H9 (cell line): ENCODE data around the gene LPXN. TPM values are rescaled to one million over a fixed set of nuclear protein-coding genes. Genes with fewer than 3 reads are reported as not detected.

Experiments
- DNase-seq: peaks from one replicate; pipeline ENCODE4 v3.0.0-alpha.2; 2017
- H2AFZ ChIP-seq: one replicate; pipeline ENCODE4 v1.6.1; 2013; ENCODE audit warnings: mild to moderate bottlenecking, low read length, control low read depth, moderate library complexity
- H2AK5ac ChIP-seq: 2 replicates; pipeline ENCODE4 v1.6.1; 2013; ENCODE audit warnings: low read length, control low read depth, mixed read lengths; ENCODE audit not compliant: insufficient read length
- H2BK120ac ChIP-seq: one replicate; pipeline ENCODE4 v1.6.1; 2013; ENCODE audit warnings: low read depth, mild to moderate bottlenecking, low read length, control low read depth, inconsistent platforms; ENCODE audit not compliant: poor library complexity, severe bottlenecking
- H2BK12ac ChIP-seq: 2 replicates; pipeline ENCODE4 v1.6.1; 2013; ENCODE audit warnings: low read length, control low read depth, mixed read lengths, low read depth; ENCODE audit not compliant: insufficient read length
- H2BK15ac ChIP-seq: 2 replicates; pipeline ENCODE4 v1.6.1; 2013; ENCODE audit warnings: low read depth, low read length, control low read depth
- H2BK20ac ChIP-seq: one replicate; pipeline ENCODE4 v1.6.1; 2013; ENCODE audit warnings: low read depth, mild to moderate bottlenecking, low read length, control low read depth, inconsistent platforms; ENCODE audit not compliant: poor library complexity, severe bottlenecking
- H2BK5ac ChIP-seq: 2 replicates; pipeline ENCODE4 v1.6.1; 2013; ENCODE audit warnings: low read length, control low read depth, mixed read lengths; ENCODE audit not compliant: insufficient read length
- H3K14ac ChIP-seq: 2 replicates; pipeline ENCODE4 v1.6.1; 2013; ENCODE audit warnings: low read length, control low read depth; ENCODE audit not compliant: insufficient read depth
- H3K18ac ChIP-seq: 2 replicates; pipeline ENCODE4 v1.6.1; 2013; ENCODE audit warnings: low read depth, mild to moderate bottlenecking, mixed read lengths, low read length, control low read depth; ENCODE audit not compliant: insufficient read length
- H3K23ac ChIP-seq: 2 replicates; pipeline ENCODE4 v1.6.1; 2013; ENCODE audit warnings: low read length, control low read depth, mixed read lengths, low read depth; ENCODE audit not compliant: insufficient read length
- H3K23me2 ChIP-seq: 2 replicates; pipeline ENCODE4 v1.6.1; 2013; ENCODE audit warnings: low read depth, mild to moderate bottlenecking, mixed read lengths, low read length, control low read depth; ENCODE audit not compliant: insufficient read length, poor library complexity, severe bottlenecking
- H3K27ac ChIP-seq: 2 replicates; pipeline ENCODE4 v1.5.1; 2013; ENCODE audit warnings: low read length, control low read depth, mixed read lengths, low read depth; ENCODE audit not compliant: insufficient read length
- H3K27me3 ChIP-seq: 2 replicates; pipeline ENCODE4 v1.6.1; 2013; ENCODE audit warnings: low read length, control low read depth, inconsistent platforms; ENCODE audit not compliant: insufficient read depth
- H3K4ac ChIP-seq: 2 replicates; pipeline ENCODE4 v1.6.1; 2013; ENCODE audit warnings: low read depth, mild to moderate bottlenecking, control low read depth, inconsistent platforms, low read length, moderate library complexity
- H3K4me1 ChIP-seq: 2 replicates; pipeline ENCODE4 v1.6.1; 2013; ENCODE audit warnings: low read length, control low read depth, inconsistent platforms; ENCODE audit not compliant: insufficient read depth
- H3K4me2 ChIP-seq: 2 replicates; pipeline ENCODE4 v1.6.1; 2013; ENCODE audit warnings: low read length, control low read depth, mixed read lengths; ENCODE audit not compliant: insufficient read length, insufficient read depth
- H3K56ac ChIP-seq: 2 replicates; pipeline ENCODE4 v1.6.1; 2013; ENCODE audit warnings: low read depth, mild to moderate bottlenecking, mixed read lengths, low read length, control low read depth; ENCODE audit not compliant: insufficient read length
- H3K79me1 ChIP-seq: 2 replicates; pipeline ENCODE4 v1.6.1; 2013; ENCODE audit warnings: low read depth, mild to moderate bottlenecking, moderate library complexity, low read length, control low read depth, inconsistent platforms; ENCODE audit not compliant: insufficient read depth, poor library complexity, severe bottlenecking
- H3K79me2 ChIP-seq: 2 replicates; pipeline ENCODE4 v1.6.1; 2013; ENCODE audit warnings: low read length, control low read depth, inconsistent platforms; ENCODE audit not compliant: insufficient read depth
- H3K9ac ChIP-seq: 2 replicates; pipeline ENCODE4 v1.6.1; 2013; ENCODE audit warnings: low read length, control low read depth, mixed read lengths; ENCODE audit not compliant: insufficient read length; ENCODE audit errors: extremely low read depth
- H3K9me3 ChIP-seq: one replicate; pipeline ENCODE4 v1.6.1; 2013; ENCODE audit warnings: low read depth, low read length, inconsistent platforms; ENCODE audit not compliant: control insufficient read depth
- H3T11ph ChIP-seq: one replicate; pipeline ENCODE4 v1.6.1; 2013; ENCODE audit warnings: mild to moderate bottlenecking, low read length, control low read depth, inconsistent platforms
- H4K20me1 ChIP-seq: one replicate; pipeline ENCODE4 v1.6.1; 2013; ENCODE audit not compliant: control insufficient read depth, insufficient read length, insufficient read depth
- H4K5ac ChIP-seq: 2 replicates; pipeline ENCODE4 v1.6.1; 2013; ENCODE audit warnings: low read depth, mild to moderate bottlenecking, mixed read lengths, low read length, control low read depth; ENCODE audit not compliant: insufficient read length
- H4K8ac ChIP-seq: replicated peaks from 2 replicates; pipeline ENCODE4 v1.6.1; 2013; ENCODE audit warnings: low read length, control low read depth, mixed read lengths, low read depth; ENCODE audit not compliant: insufficient read length
- H4K91ac ChIP-seq: 2 replicates; pipeline ENCODE4 v1.6.1; 2013; ENCODE audit warnings: low read depth, mild to moderate bottlenecking, moderate library complexity, mixed read lengths, low read length, control low read depth; ENCODE audit not compliant: insufficient read length
- H3K27ac Mint-ChIP-seq, 3 experiments: 2 replicates in 2 of 3; 3 replicates in 1 of 3; pipeline ENCODE4 v1.8.0; 2020 to 2021; ENCODE audit warnings: mixed read lengths in 3 of 3, mild to moderate bottlenecking in 1 of 3, moderate library complexity in 1 of 3
- H3K27me3 Mint-ChIP-seq: 2 replicates; pipeline ENCODE4 v1.8.0; 2021; ENCODE audit warnings: low read depth, mild to moderate bottlenecking, moderate library complexity, mixed read lengths
- H3K36me3 Mint-ChIP-seq, 3 experiments: 2 replicates in 2 of 3; 3 replicates in 1 of 3; pipeline ENCODE4 v1.8.0; 2020 to 2021; ENCODE audit warnings: low read depth in 3 of 3, mixed read lengths in 3 of 3; ENCODE audit not compliant: insufficient read depth in 1 of 3
- H3K4me1 Mint-ChIP-seq, 2 experiments: 2 replicates each; pipeline ENCODE4 v1.8.0; 2020; ENCODE audit warnings: mixed read lengths in 2 of 2
- H3K4me3 Mint-ChIP-seq, 2 experiments: 2 replicates in 1 of 2; 3 replicates in 1 of 2; pipeline ENCODE4 v1.8.0; 2020 to 2021; ENCODE audit warnings: mild to moderate bottlenecking in 2 of 2, mixed read lengths in 2 of 2, moderate library complexity in 1 of 2
- H3K9me3 Mint-ChIP-seq, 2 experiments: 2 replicates in 1 of 2; 3 replicates in 1 of 2; pipeline ENCODE4 v1.8.0; 2020; ENCODE audit warnings: mild to moderate bottlenecking in 2 of 2, mixed read lengths in 2 of 2, moderate library complexity in 1 of 2
- total RNA-seq: library from RNA; stranded (reverse); gene quantifications from 2 replicates; pipeline ENCODE4 v1.2.1, GENCODE V29; 2021
- TF ChIP-seq, protein P1 (sequence below): fragments of 200-600 bp; sonication (generic); conservative IDR thresholded peaks from 3 replicates; pipeline ENCODE4 v1.8.0; 2021; ENCODE audit warnings: antibody characterized with exemption, mild to moderate bottlenecking

Gene LPXN
- total RNA-seq, 1 experiment from 2014 or later, result 1.4 TPM

DNA sequence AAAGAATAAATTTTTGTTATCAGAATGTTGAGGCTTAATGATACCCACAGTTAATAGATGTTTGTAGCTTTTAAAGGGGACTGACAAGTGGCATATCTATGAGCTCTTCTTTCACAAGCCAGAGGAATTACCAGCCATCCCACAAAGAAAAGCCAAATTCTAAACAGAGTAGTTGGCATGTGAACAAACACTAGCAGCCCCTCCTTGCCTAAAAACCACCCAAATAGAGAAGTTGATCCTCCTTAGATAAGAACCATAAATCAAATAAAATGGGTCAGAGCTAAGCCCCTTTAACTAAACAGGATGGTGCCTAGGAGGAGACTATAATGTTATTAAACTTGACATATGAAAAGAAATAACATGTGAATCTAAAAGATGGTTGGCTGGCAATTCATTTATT lies 11.4 kb downstream of the LPXN start:
- Histone ChIP-seq H2BK15ac (no peak overlapping the region), H3K4me2 (no peak overlapping the region), H3T11ph (no peak overlapping the region), H3K23ac (no peak overlapping the region), H4K8ac (no peak overlapping the region), H3K4ac (no peak overlapping the region), H2BK5ac (no peak overlapping the region), H4K91ac (no peak overlapping the region), H3K79me2 (no peaks in the 10 kb centered on the region), H3K23me2 (no peaks in the 10 kb centered on the region), H3K14ac (no peak overlapping the region), H4K20me1 (no peaks in the 10 kb centered on the region), H3K4me1 (no peaks in the 10 kb centered on the region), H3K9me3 (no peaks in the 10 kb centered on the region), H2BK20ac (no peak overlapping the region), H3K27me3 (no peaks in the 10 kb centered on the region), H3K56ac (no peak overlapping the region), H2BK12ac (no peak overlapping the region), H3K27ac (no peak overlapping the region), H3K18ac (no peak overlapping the region), H2BK120ac (no peak overlapping the region), H2AFZ (no peak overlapping the region), H3K79me1 (no peaks in the 10 kb centered on the region), H4K5ac (no peak overlapping the region), H2AK5ac (no peak overlapping the region), H3K9ac (no peak overlapping the region)
- Mint-ChIP-seq H3K4me1 (no peaks in the 10 kb centered on the region), H3K9me3 (no peaks in the 10 kb centered on the region), H3K27ac (no peak overlapping the region), H3K36me3 (0 out of 7 replicates have a peak, but pooled peaks cover 0 to 3% (median 0%) of the 10 kb centered on the region in 3 experiments), H3K27me3 (no peaks in the 10 kb centered on the region; the same call in 1 of the 2 replicates), H3K4me3 (no peak overlapping the region)
- TF ChIP-seq, protein P1, sequence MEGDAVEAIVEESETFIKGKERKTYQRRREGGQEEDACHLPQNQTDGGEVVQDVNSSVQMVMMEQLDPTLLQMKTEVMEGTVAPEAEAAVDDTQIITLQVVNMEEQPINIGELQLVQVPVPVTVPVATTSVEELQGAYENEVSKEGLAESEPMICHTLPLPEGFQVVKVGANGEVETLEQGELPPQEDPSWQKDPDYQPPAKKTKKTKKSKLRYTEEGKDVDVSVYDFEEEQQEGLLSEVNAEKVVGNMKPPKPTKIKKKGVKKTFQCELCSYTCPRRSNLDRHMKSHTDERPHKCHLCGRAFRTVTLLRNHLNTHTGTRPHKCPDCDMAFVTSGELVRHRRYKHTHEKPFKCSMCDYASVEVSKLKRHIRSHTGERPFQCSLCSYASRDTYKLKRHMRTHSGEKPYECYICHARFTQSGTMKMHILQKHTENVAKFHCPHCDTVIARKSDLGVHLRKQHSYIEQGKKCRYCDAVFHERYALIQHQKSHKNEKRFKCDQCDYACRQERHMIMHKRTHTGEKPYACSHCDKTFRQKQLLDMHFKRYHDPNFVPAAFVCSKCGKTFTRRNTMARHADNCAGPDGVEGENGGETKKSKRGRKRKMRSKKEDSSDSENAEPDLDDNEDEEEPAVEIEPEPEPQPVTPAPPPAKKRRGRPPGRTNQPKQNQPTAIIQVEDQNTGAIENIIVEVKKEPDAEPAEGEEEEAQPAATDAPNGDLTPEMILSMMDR, result no peak
- no peak for DNase-seq
